Subcutaneous adipose tissue (tissue), 4 donors: ENCODE data around the gene CPLANE1. TPM values are rescaled to one million over a fixed set of nuclear protein-coding genes. Genes with fewer than 3 reads are reported as not detected.

Experiments used
- CTCF ChIP-seq: fragments of 450-650 bp; IDR thresholded peaks from one replicate; pipeline ENCODE4 v1.5.1; 2016; ENCODE audit warnings: low read depth, mild to moderate bottlenecking, control low read depth, antibody characterized with exemption, moderate library complexity
- total RNA-seq, 4 donors: library from RNA; depleted of rRNA; stranded (reverse); fragments of >200 nt; gene quantifications; one replicate each; pipeline ENCODE4 v1.1.0, GENCODE V29; 2016

The CPLANE1 gene
- 10 to 100 TPM; 26.8 to 41.4 (median 37.1) TPM for total RNA-seq

GRCh38 chr5:37248970-37249814 is at the start of gene CPLANE1:
Gene CPLANE1 (minus strand): TSS chr5:37249376. CDS start chr5:37247698, 1,678 bp downstream.
- TF ChIP-seq CTCF, result no peak

GRCh38 chr5:37283214-37283820 is 34.1 kb upstream of the CPLANE1 start:
- no peak for TF ChIP-seq CTCF

- no peak for TF ChIP-seq CTCF
Observed at GRCh38 chr5:37275511-37275910, 26.3 kb upstream of the CPLANE1 start.

- TF ChIP-seq CTCF, result no peak
Observed at GRCh38 chr5:37272511-37272910, 23.3 kb upstream of the CPLANE1 start.

GRCh38 chr5:37255774-37256358 is 6.7 kb upstream of the CPLANE1 start:
- no peak for TF ChIP-seq CTCF

GRCh38 chr5:37254581-37254980 is 5.4 kb upstream of the CPLANE1 start:
- TF ChIP-seq CTCF, result no peak

GRCh38 chr5:37251665-37252064 is 2.5 kb upstream of the CPLANE1 start:
- TF ChIP-seq CTCF, result no peak
